ENCODE measurements around the gene HYI. TPM values are rescaled to one million over a fixed set of nuclear protein-coding genes. Genes with fewer than 3 reads are reported as not detected.
A peak's percentile ranks its signal among the peaks of the same experiment; 100 is the strongest.

The HYI gene
- total RNA-seq, 1 experiment from 2014 or later: 43.5 TPM

GRCh38 chr1:43472087-43472462 lies 18.3 kb upstream of the HYI start:
- no peaks in the 10 kb centered on the region for H3K79me2 ChIP-seq (ENCODE audit: low read depth)
- no peak overlapping the region for H3K4me3 ChIP-seq
- no peaks in the 10 kb centered on the region for H3K36me3 ChIP-seq (ENCODE audit: low read depth)
- peak overlapping the region; percentile 21; the same call in 1 of the 2 replicates for H3K4me2 ChIP-seq
- intact Hi-C loops (cut with micrococcal nuclease; ENCODE audit: unreplicated experiment): loop anchor here (1.0 to 2.0 kb wide), 2 partner anchors 38 to 51 kb away; no protein-coding TSS in a partner anchor
- no peaks in the 10 kb centered on the region for H4K20me1 ChIP-seq (ENCODE audit: insufficient read depth)
- H3K27ac ChIP-seq: peak overlapping the region; percentile 68
- ChIA-PET CTCF (no interaction called here), POLR2A (ENCODE audit: unreplicated experiment) (no interaction called here)
- peaks cover 37% of the 10 kb centered on the region for H3F3A ChIP-seq (ENCODE audit: insufficient read depth, low read depth)
- H3K4me1 ChIP-seq (replicated peaks; ENCODE audit: insufficient read depth): peaks cover 56% of the 10 kb centered on the region
- TF ChIP-seq CTCF (conservative IDR thresholded peaks at IDR 0.05) (no peak), EZH2 (IDR thresholded peaks at IDR 0.05; ENCODE audit: low read depth) (no peak)
- H3K9me3 ChIP-seq (ENCODE audit: insufficient read depth, low read depth): no peaks in the 10 kb centered on the region
- DNase-seq: no peak
- BruUV-seq (replicated peaks): no TSS peak
- H3K27me3 ChIP-seq (ENCODE audit: insufficient read depth, low read depth): no peaks in the 10 kb centered on the region
- no peak overlapping the region for H2AFZ ChIP-seq
- H3K9me2 ChIP-seq (ENCODE audit: insufficient read depth): no peaks in the 10 kb centered on the region

DNA sequence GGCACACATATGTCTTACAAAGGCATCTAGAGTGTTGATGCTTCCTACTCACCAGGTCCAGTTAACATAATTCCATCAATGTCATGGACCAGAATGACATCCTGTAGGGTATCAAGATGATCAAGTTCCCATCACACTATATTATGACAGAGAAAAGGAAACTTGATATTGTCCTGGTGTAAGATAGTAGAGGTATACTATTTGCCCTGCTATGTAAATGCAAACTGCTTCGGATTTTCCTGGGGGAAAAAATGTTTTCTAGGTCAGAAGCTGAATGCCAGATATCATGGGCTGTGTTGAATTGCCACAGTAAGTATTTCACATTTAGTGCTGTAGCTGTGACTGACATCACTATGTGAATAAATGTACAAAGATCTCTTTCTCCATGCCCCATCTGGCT lies 16.2 kb upstream of the HYI start:
- H3K4me3 ChIP-seq: no peak overlapping the region
- H3K27me3 ChIP-seq (ENCODE audit: insufficient read depth, low read depth): no peaks in the 10 kb centered on the region
- no peaks in the 10 kb centered on the region for H3K36me3 ChIP-seq (ENCODE audit: low read depth)
- ChIA-PET CTCF (no interaction called here), POLR2A (ENCODE audit: unreplicated experiment) (no interaction called here)
- TF ChIP-seq EZH2 (IDR thresholded peaks at IDR 0.05; ENCODE audit: low read depth): no peak
- TF ChIP-seq CTCF (conservative IDR thresholded peaks at IDR 0.05): no peak
- no peak overlapping the region for H3K4me2 ChIP-seq
- H3K4me1 ChIP-seq (replicated peaks; ENCODE audit: insufficient read depth): peaks cover 35% of the 10 kb centered on the region
- no peaks in the 10 kb centered on the region for H3K9me2 ChIP-seq (ENCODE audit: insufficient read depth)
- BruUV-seq (replicated peaks): no TSS peak
- no peaks in the 10 kb centered on the region for H3K9me3 ChIP-seq (ENCODE audit: insufficient read depth, low read depth)
- no peak overlapping the region for H3K27ac ChIP-seq
- no peak overlapping the region for H2AFZ ChIP-seq
- H3F3A ChIP-seq (ENCODE audit: insufficient read depth, low read depth): peaks cover 25% of the 10 kb centered on the region
- DNase-seq: no peak
- H4K20me1 ChIP-seq (ENCODE audit: insufficient read depth): no peaks in the 10 kb centered on the region
- intact Hi-C loops (cut with micrococcal nuclease; ENCODE audit: unreplicated experiment): no loop called here
- no peaks in the 10 kb centered on the region for H3K79me2 ChIP-seq (ENCODE audit: low read depth)

DNA sequence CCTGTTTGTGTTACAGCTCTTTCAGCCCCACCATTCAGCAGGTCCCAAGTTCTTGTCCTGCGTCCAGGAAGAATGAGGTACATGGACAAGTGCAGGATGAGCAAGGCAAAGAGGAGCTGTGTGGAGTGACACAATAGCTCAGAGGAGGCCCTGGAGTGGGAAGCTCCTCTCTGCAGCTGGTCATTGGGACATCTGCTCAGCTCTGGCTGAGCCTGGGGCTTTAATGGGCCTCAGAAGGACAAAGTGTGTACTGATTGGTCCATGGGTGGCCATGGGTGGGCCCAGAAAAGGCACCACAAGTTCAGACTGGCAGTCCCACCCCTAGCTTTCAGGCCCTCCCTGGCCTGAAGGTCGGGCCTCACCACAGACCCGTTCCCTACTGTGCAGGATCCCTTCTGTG lies 14.7 kb upstream of the HYI start:
- Histone ChIP-seq H2AFZ (no peak overlapping the region), H3K79me2 (ENCODE audit: low read depth) (no peaks in the 10 kb centered on the region), H3K9me2 (ENCODE audit: insufficient read depth) (no peaks in the 10 kb centered on the region), H3K4me1 (replicated peaks; ENCODE audit: insufficient read depth) (peaks cover 20% of the 10 kb centered on the region), H3F3A (ENCODE audit: insufficient read depth, low read depth) (peaks cover 19% of the 10 kb centered on the region), H3K36me3 (ENCODE audit: low read depth) (no peaks in the 10 kb centered on the region), H3K9me3 (ENCODE audit: insufficient read depth, low read depth) (no peaks in the 10 kb centered on the region), H3K27ac (no peak overlapping the region), H4K20me1 (ENCODE audit: insufficient read depth) (no peaks in the 10 kb centered on the region), H3K27me3 (ENCODE audit: insufficient read depth, low read depth) (no peaks in the 10 kb centered on the region), H3K4me3 (no peak overlapping the region), H3K4me2 (no peak overlapping the region)
- no peak for TF ChIP-seq EZH2 (IDR thresholded peaks at IDR 0.05; ENCODE audit: low read depth)
- no peak for TF ChIP-seq CTCF (conservative IDR thresholded peaks at IDR 0.05)
- ChIA-PET POLR2A (ENCODE audit: unreplicated experiment) (interaction anchor here (0.6 kb wide), 1 partner anchor 15 kb away, joined by 3 read pairs; the partner anchor contains the start of gene HYI), CTCF (no interaction called here)
- no TSS peak for BruUV-seq (replicated peaks)
- intact Hi-C loops (cut with micrococcal nuclease; ENCODE audit: unreplicated experiment): no loop called here
- no peak for DNase-seq

Measured in PC-9 (cell line).